Fibroblast of the conjunctiva (primary cell): ENCODE results near the gene CLOCK.

Source experiments
- DNase-seq: peaks from one replicate; pipeline ENCODE4 v3.0.0-alpha.2; 2010; ENCODE audit warnings: low read depth

Gene CLOCK

GRCh38 chr4:55539658-55540057, 7.1 kb downstream of the CLOCK start:
- no peak for DNase-seq

- DNase-seq = no peak
These were observed 8.2 kb downstream of the CLOCK start for GRCh38 chr4:55538531-55538930.

DNA sequence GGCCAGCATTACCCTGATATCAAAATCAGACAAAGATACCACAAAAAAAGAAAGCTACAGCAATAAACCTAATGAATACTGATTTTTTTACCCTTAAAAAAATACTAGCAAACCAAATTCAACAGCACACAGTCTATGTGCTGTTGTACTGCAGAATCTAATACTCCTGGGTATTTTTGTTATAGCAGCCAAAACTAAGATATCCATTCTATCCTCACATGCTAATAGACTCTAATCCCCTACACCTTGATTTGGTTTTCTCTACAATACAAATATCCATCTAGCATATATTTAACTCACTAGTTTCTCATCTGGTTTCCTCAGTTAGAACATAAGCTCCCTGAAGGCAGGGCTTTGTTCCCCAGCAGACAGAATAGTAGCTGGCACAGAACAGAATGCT, 12.4 kb downstream of the CLOCK start:
- DNase-seq = no peak

DNA sequence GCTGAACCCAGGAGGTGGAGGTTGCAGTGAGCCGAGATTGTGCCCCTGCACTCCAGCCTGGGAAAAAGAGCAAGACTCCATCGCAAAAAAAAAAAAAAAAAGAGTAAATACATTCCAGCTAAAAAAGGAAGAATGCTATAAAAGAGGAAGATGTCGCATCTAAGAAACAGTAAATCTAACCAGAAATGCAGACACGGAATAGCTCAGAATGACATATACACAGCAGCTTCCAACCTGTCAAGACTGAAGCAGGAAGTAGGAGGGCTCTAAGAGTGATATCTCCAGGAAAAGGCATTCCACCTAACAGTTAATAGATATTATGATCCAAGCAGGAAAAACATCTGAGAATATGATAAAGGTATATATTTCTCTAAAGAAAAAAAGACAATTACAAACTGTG, 16.0 kb downstream of the CLOCK start:
- no peak for DNase-seq

DNA sequence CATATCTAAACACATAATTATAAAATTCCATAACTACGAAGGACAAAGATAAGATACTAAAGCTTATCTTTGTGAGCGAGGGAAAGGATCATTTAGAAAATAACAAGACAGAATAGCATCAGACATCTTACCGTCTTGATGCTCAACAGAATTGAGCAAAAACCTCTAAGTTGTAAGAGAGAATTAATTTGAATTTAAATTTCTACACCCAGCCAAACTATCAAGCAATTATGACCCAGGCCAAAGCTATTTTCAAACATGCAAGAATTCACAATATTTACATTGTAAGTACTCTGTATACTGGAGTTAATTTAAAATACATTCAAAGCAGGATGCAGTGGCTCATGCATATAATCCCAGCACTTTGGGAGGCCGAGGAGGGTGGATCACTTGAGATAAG, 16.5 kb downstream of the CLOCK start:
- DNase-seq = no peak

DNA sequence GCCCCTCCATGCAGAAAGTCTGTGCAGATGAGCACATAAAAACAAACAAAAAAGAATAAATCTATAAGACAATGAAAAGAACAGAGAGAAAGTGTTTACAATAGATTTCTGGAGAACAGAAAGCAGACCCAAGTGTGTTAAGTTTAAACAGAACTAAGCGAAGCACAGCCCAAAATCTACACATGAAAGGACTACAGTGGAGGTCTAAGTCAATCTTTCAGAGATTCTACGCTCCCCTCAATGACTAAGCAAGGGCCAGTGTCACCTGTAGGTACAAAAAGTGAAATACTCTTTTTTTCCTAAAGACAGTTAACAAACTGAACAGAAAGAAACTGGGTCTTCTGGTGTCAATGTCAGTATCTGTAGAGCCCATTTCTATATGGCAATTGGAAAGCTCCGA, 18.2 kb downstream of the CLOCK start:
- no peak for DNase-seq

- DNase-seq = no peak
These were observed 21.7 kb downstream of the CLOCK start for GRCh38 chr4:55524844-55525571.

- DNase-seq = no peak
These were observed 28.3 kb downstream of the CLOCK start for GRCh38 chr4:55518442-55518841.

DNA sequence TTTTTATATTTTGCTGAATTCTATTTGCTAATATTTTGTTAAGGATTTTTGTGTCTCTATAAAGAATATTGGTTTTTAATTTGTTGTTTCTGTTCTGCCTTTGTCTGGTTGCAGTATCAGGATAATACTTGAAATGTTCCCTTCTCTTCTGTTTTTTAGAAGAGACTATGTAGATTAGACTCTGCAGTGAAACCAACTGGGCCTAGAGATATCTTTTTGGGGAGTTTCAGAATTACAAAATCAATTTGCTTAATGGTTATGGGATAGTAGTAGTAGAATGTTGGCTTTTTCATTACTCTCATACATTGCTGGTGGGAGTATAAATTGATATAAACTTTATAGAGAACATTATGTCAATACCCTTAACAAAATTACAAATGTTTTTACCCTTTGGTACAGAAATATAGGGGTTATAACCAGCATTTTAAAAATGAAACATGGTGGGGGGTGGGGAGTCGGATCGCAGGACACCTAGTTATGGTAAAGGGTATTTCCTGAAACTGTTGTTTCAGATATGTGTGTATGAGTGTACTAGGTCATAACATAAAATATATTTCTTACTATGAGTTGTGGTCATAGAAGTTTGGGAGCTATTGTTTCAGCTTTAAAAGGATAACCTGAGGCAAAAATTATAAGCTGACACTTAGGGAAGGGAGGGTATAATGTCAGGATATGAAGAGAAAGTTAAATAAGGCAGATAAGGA, 29.0 kb downstream of the CLOCK start:
- no peak for DNase-seq

GRCh38 chr4:55512922-55513571, 33.7 kb downstream of the CLOCK start:
- no peak for DNase-seq

- no peak for DNase-seq
These were observed 34.6 kb downstream of the CLOCK start for GRCh38 chr4:55512077-55512476.

DNA sequence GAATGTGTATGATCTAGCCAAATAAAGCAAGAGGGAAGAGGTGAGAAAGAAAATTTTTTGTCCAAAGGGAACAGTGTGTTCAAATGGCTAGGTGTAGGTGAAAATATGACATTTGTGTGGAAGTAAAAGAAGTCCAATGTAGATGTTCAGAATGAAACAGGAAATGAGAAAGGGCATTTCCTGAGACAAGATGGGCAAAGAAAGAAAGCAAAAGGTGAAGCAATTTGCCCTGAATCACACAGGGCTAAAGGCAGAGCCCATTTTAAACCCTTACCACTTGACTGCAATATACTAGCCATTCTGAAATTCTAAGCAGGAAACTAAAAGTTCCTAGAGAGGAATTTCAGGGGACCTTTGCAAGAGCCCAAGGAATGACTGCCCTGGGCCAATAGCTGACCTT, 36.0 kb downstream of the CLOCK start:
- DNase-seq = no peak

- DNase-seq = no peak
These were observed 37.4 kb downstream of the CLOCK start for GRCh38 chr4:55509266-55509665.

DNA sequence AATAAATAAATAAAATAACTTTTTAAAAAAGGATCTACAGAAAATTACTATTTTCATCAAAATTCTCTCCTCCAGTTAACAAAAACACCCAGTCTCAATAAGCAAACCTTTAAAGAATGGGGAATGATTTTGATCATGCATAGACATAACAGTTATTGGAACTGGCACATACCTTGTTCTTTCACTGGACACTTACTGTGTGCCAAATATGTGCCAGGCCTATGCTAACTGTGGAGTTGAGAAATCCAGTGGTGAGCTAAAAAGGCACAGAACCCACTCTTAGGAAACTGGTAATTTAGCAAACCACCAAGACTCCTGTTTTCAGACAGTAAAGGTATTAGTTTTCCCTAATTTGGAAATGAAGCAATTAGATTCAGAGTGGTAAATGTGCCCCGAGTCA, 39.1 kb downstream of the CLOCK start:
- DNase-seq = no peak

GRCh38 chr4:55503169-55503568, 43.5 kb downstream of the CLOCK start:
- DNase-seq = no peak

- no peak for DNase-seq
These were observed 46.6 kb downstream of the CLOCK start for GRCh38 chr4:55500072-55500471.

- no peak for DNase-seq
These were observed 47.2 kb downstream of the CLOCK start for GRCh38 chr4:55499495-55499894.

GRCh38 chr4:55498051-55498450, 48.7 kb downstream of the CLOCK start:
- DNase-seq = no peak

DNA sequence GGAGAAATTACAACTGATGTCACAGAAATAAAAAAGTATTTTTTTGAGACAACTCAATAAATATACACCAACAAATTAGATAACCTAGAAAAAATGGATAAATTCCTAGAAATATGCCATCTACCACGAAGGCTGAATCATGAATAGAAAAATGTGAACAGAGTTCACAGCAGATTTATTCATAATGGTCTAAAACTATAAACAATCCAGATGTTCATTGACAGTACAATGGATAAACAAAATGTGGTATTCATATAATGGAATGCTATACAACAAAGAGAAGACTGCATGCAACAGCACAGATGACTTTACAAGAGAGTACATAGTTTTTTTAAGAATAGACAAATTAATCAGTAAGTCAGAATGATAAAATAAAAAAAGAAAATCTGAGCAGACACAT, 55.2 kb downstream of the CLOCK start:
- no peak for DNase-seq

DNA sequence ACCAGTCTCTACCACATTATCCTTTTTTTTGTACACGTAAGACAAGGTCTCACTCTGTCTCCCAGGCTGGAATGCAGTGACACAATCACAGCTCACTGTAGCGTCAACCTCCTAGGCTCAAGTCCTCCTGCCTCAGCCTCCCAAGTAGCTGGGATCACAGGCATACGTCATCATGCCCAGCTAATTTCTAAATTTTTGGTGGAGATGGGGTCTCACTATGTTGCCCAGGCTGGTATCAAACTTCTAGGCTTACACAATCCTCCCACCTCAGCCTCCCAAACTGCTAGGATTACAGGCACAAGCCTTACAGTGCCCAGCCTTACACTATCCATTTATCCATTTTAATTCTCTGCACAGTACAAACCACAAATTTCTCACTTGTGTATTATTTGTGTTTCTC, 58.0 kb downstream of the CLOCK start:
- DNase-seq = no peak

- DNase-seq = no peak
These were observed 60.9 kb downstream of the CLOCK start for GRCh38 chr4:55485821-55486220.

DNA sequence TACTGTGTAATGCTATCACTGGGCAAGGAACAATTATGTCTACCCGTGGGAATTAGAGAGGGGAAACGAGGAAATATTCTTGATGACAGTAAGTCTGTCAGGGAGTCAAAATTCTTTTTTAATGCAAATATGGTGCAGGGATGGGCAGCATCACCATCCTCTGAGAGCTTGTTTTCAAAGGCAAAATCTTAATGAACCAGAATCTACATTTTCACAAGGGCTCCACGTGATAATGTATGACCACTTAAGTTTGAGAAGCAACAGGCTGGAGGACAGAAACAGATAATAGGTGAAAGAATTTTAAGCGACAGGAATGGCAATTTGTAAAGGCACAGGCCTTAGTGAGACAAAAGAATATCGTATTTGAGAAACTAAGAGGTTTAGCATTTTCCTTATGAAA, 63.4 kb downstream of the CLOCK start:
- no peak for DNase-seq
